Measurements from ENCODE around the gene NFIA.

NFIA gene

GRCh38 chr1:61222240-61222639 lies 139.9 kb downstream of the NFIA start:
- no peaks in the 10 kb centered on the region for H3K79me2 ChIP-seq (ENCODE audit: insufficient read depth, low read length)
- H4K20me1 ChIP-seq (ENCODE audit: insufficient read depth, low read length, poor library complexity, severe bottlenecking) = no peaks in the 10 kb centered on the region
- TF ChIP-seq EZH2phosphoT487 (IDR thresholded peaks at IDR 0.05; ENCODE audit: borderline replicate concordance) (no peak), CTCF (conservative IDR thresholded peaks at IDR 0.05; ENCODE audit: low read length) (no peak)
- H3K4me2 ChIP-seq (ENCODE audit: low read depth, low read length, poor library complexity, severe bottlenecking) = no peak overlapping the region
- H3F3A ChIP-seq (ENCODE audit: low read depth) = no peaks in the 10 kb centered on the region
- no peaks in the 10 kb centered on the region for H3K27me3 ChIP-seq (ENCODE audit: insufficient read depth, low read length, poor library complexity, severe bottlenecking)
- H3K4me3 ChIP-seq (ENCODE audit: low read length, poor library complexity, severe bottlenecking) = no peak overlapping the region
- no peaks in the 10 kb centered on the region for H3K4me1 ChIP-seq (ENCODE audit: insufficient read depth, low read length, poor library complexity, severe bottlenecking)
- H3K9ac ChIP-seq (ENCODE audit: low read depth, low read length, poor library complexity, severe bottlenecking) = no peak overlapping the region
- no peaks in the 10 kb centered on the region for H3K36me3 ChIP-seq (ENCODE audit: insufficient read depth, low read length)
- H2AFZ ChIP-seq (ENCODE audit: low read length) = peak overlapping the region; percentile 78
- no peaks in the 10 kb centered on the region for H3K9me2 ChIP-seq (replicated peaks; ENCODE audit: low read depth, low read length)
- H3K9me3 ChIP-seq (ENCODE audit: insufficient read depth, low read depth, low read length) = no peaks in the 10 kb centered on the region

GRCh38 chr1:61223140-61223539 lies 140.8 kb downstream of the NFIA start:
- H3K4me2 ChIP-seq (ENCODE audit: low read depth, low read length, poor library complexity, severe bottlenecking) = no peak overlapping the region
- TF ChIP-seq EZH2phosphoT487 (IDR thresholded peaks at IDR 0.05; ENCODE audit: borderline replicate concordance) (no peak), CTCF (conservative IDR thresholded peaks at IDR 0.05; ENCODE audit: low read length) (no peak)

GRCh38 chr1:61224609-61225008 lies 142.2 kb downstream of the NFIA start:
- no peaks in the 10 kb centered on the region for H3K9me2 ChIP-seq (replicated peaks; ENCODE audit: low read depth, low read length)
- no peak overlapping the region for H2AFZ ChIP-seq (ENCODE audit: low read length)
- no peaks in the 10 kb centered on the region for H3K9me3 ChIP-seq (ENCODE audit: insufficient read depth, low read depth, low read length)
- no peaks in the 10 kb centered on the region for H4K20me1 ChIP-seq (ENCODE audit: insufficient read depth, low read length, poor library complexity, severe bottlenecking)
- H3K79me2 ChIP-seq (ENCODE audit: insufficient read depth, low read length) = no peaks in the 10 kb centered on the region
- no peak overlapping the region for H3K9ac ChIP-seq (ENCODE audit: low read depth, low read length, poor library complexity, severe bottlenecking)
- H3K27me3 ChIP-seq (ENCODE audit: insufficient read depth, low read length, poor library complexity, severe bottlenecking) = no peaks in the 10 kb centered on the region
- no peaks in the 10 kb centered on the region for H3K4me1 ChIP-seq (ENCODE audit: insufficient read depth, low read length, poor library complexity, severe bottlenecking)
- H3K4me3 ChIP-seq (ENCODE audit: low read length, poor library complexity, severe bottlenecking) = no peak overlapping the region
- no peaks in the 10 kb centered on the region for H3F3A ChIP-seq (ENCODE audit: low read depth)
- H3K36me3 ChIP-seq (ENCODE audit: insufficient read depth, low read length) = no peaks in the 10 kb centered on the region
- TF ChIP-seq CTCF (conservative IDR thresholded peaks at IDR 0.05; ENCODE audit: low read length) (no peak), EZH2phosphoT487 (IDR thresholded peaks at IDR 0.05; ENCODE audit: borderline replicate concordance) (no peak)
- no peak overlapping the region for H3K4me2 ChIP-seq (ENCODE audit: low read depth, low read length, poor library complexity, severe bottlenecking)

More at GRCh38 chr1:61223140-61223539, 140.8 kb downstream of the NFIA start:
- no peak overlapping the region for H3K9ac ChIP-seq (ENCODE audit: low read depth, low read length, poor library complexity, severe bottlenecking)
- H3K4me1 ChIP-seq (ENCODE audit: insufficient read depth, low read length, poor library complexity, severe bottlenecking) = no peaks in the 10 kb centered on the region
- no peaks in the 10 kb centered on the region for H3K27me3 ChIP-seq (ENCODE audit: insufficient read depth, low read length, poor library complexity, severe bottlenecking)
- no peaks in the 10 kb centered on the region for H3F3A ChIP-seq (ENCODE audit: low read depth)
- no peaks in the 10 kb centered on the region for H3K79me2 ChIP-seq (ENCODE audit: insufficient read depth, low read length)
- no peaks in the 10 kb centered on the region for H3K9me3 ChIP-seq (ENCODE audit: insufficient read depth, low read depth, low read length)
- H3K9me2 ChIP-seq (replicated peaks; ENCODE audit: low read depth, low read length) = no peaks in the 10 kb centered on the region
- no peak overlapping the region for H2AFZ ChIP-seq (ENCODE audit: low read length)
- H3K36me3 ChIP-seq (ENCODE audit: insufficient read depth, low read length) = no peaks in the 10 kb centered on the region
- no peak overlapping the region for H3K4me3 ChIP-seq (ENCODE audit: low read length, poor library complexity, severe bottlenecking)
- H4K20me1 ChIP-seq (ENCODE audit: insufficient read depth, low read length, poor library complexity, severe bottlenecking) = no peaks in the 10 kb centered on the region

Data from Loucy (cell line).